GM18873 (cell line): ENCODE measurements around the gene SCN9A.
"Not testable (repeated sequence)": the region's sequence is repeated elsewhere in the genome, so short reads cannot be mapped to it uniquely, and the experiment has no call there.

Source experiments
- ATAC-seq: cut with Tn5 transposase; IDR thresholded peaks from one replicate; pipeline ENCODE4 v1.9.1; 2021; ENCODE audit warnings: mild to moderate bottlenecking, moderate library complexity, moderate number of reproducible peaks; ENCODE audit not compliant: unreplicated experiment, low FRiP score

SCN9A gene

DNA sequence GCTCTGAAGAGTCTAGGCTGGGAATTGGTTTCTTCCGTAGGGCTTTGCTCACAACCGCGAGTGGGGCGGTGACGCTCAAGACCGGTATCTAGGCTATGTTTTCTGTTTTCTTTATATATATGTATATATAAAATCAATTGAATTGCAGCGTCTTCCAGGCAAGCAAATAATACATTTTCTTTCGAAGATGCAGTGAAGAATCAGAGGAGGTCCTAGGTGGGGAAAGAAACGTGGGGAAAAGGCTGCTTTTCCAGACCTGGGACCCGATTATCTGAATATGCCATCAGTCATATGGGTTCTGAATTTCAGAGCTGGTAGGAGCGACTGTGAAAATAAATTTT is 714 bp upstream of the SCN9A start:
- ATAC-seq: no peak

DNA sequence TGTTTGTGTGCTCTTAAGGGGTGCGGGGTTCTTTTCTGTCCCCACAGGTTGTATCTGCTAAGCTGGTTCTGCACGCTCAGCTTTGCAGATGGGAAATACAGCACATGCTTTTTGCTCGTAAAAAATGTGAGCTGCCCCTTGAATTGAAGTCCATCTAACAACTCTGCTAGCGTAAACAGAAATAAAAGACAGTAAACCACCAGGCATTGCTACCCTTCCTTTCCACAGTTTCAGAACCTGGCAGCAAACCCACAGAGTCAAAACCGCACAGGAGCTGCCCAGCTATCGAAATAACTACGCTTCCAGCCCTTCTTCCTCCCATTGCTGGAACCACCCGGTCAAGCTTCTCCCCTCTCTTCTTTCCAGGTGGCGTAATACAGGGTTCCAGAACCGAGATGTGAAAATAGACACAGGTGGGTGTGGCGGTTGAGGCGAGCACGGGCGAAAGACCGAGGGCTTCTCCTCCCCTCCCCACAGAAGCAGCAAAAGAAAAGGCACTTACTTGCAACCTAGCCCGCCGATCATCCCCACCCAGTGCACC is 479 bp downstream of the SCN9A start:
- no peak for ATAC-seq

DNA sequence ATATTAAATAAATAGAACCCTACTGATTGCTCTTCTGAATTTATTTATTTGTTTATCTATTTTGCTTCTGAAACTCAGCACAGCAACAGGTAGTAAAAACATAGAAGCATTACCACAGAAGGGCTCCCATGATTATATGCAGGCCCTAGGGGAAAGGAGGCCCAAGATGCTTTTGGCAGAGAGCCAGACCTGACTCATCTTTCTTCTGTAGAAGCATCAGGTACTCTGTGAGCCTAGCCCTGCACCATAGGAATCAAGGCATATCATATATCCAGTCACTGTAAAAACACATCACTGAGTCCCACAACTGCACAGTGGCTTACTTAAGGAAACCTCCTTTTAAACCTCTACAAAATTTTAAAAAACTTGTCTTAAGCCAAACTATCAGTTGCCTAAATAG is 1.8 kb downstream of the SCN9A start:
- no peak for ATAC-seq

GRCh38 chr2:166373539-166373938 is 2.2 kb downstream of the SCN9A start:
- no peak for ATAC-seq

DNA sequence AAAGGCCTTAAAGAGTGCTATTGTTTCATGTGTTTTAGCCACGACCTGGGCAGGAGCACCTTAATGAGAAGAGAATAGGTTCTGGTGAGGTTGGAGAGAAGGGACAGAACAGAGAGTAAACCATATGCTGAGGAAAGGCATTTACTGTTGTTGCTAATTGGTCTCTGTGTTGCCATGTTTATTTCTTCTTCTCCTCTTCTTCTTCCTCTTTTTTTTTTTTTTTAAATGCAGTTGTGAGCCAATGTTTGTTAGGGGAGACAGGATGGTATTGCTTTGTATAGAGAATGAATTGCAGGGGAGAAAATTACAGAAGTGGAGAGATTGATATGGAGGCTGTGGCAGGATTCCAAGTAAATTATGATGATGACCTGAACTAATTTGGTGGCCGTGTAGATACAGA is 2.6 kb downstream of the SCN9A start:
- ATAC-seq: no peak

GRCh38 chr2:166372046-166372445 is 3.7 kb downstream of the SCN9A start:
- no peak for ATAC-seq

DNA sequence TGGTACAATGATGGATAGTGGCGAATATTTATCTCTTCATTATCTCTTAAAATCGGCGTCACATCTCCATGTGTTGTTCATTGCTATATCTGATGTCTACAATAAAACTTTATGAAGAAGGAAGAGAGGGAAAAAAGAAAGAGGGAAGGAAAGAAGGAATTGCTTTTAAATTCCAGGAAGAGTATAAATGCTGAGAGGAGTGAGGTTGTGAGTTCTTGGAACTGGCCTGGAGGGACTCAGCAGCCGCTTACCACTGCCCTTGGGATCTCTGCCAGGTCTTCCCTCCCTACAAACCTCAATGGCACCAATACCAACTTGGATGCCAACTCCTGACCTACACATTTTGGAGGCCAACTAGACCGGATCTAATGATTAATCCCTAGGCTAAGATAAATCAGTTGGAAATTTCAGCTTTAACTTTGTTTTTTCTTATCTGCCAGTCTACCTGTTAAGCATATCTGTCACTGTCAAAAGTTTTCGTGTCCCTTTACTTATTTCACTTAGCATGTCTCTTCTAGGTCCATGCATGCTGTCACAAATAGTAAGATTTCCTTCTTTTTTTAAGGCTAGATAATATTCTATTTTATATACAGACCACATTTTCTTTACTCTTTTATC is 9.8 kb downstream of the SCN9A start:
- ATAC-seq: no peak

DNA sequence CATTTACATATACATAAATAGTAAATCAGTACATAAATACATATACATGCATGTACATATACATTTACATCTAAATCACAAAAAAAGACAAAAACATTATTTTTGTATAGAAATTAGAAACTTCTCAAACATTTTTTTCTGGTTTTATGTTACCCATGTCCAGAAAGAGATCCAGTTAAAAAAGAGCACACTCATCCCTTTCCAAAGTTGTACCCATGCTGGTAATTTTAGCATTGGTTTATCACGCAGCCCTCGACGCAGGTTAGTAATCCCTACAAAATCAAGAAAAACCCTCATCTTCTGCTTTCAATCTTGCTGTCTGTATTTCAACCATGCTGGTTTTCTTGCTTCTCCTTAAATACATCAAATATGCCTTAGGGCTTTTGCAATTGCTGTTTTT is 10.5 kb downstream of the SCN9A start:
- no peak for ATAC-seq

DNA sequence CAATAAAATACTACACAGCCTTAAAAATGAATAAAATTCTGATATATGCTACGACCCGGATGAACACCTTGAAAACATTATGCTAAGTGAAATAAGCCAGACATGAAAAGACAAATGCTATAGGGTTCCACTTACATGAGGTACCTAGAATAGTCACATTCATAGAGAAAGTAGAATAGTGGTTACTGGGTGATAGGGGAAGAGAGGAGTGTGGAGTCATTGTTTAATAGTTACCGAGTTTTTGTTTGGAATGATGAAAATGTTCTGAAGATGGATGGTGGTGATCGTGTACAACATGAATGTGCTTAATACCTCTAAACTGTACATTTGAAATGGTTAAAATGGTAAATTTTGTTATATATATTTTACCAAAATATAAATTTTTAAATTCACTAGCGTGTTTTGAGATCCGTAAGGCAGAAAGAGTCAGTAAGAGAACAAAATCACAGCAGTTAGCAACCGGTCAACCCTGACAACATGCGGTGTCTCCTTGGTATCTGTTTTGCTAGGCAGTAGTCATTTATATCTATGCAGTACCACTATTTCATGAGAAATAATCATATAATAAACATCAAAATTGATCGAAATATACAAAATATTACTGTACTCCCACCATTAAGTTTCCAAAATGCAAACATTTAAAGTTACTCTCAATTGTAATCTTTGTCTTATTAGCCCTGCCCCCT is 11.1 kb downstream of the SCN9A start:
- ATAC-seq: no peak

DNA sequence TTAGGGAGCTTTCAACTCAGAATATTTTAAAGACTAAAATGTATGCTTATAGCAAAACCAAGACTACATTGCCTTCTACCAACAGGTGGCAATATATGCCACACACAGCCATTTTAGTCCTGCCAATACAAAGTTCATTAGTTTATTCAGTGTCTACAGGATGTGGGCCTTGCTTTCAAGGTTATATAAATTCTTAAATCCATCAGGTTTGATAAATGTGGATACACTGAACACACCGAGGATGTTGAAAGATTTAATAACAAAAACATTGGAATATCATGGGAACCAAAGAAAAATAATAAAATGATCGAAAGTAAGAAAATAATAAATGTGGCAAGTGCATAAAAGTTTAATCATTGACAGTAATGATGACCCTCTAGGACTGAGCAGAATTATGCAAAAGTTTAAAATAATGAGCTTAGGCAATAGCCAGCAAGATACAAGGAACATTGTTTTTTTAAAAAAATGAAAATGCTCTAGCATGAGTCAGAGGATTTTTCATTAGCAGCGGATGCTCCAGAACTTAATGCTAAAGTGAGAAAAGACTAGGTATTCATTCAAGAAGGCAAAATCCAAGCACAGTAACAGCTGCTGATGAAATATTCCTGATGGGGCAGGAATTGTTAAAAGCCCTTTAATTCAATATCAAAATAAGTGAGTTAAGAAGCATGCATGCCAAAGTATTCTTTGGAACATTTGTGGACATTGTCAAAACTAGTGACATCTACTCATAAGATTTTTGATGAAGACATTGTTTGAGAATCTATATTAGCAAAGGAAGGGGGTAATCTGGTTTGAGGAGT is 14.2 kb downstream of the SCN9A start:
- no peak for ATAC-seq

DNA sequence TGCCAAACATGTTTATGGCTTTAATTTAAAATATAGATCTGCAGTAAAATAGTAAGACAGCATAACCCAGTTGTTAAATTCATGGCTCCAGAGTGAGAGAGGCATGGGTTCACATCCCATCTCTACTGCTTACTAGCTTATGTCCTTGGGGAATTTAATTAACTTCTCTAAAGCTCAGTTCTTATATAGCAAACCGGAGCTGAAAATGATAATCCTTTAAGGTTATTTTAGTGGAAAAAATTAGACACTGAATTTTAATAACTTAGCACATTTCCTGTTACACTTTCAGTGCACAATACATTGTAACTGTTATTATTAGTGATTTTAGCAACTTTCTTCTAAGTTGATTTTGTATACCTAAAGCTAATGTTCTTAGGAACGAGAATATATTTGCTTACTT is 14.8 kb downstream of the SCN9A start:
- ATAC-seq: no peak

GRCh38 chr2:166360426-166360825 is 15.3 kb downstream of the SCN9A start:
- no peak for ATAC-seq

GRCh38 chr2:166357950-166358321 is 17.8 kb downstream of the SCN9A start:
- not testable (repeated sequence) for ATAC-seq

- ATAC-seq: no peak
Measured at GRCh38 chr2:166357068-166357949, 18.4 kb downstream of the SCN9A start.

DNA sequence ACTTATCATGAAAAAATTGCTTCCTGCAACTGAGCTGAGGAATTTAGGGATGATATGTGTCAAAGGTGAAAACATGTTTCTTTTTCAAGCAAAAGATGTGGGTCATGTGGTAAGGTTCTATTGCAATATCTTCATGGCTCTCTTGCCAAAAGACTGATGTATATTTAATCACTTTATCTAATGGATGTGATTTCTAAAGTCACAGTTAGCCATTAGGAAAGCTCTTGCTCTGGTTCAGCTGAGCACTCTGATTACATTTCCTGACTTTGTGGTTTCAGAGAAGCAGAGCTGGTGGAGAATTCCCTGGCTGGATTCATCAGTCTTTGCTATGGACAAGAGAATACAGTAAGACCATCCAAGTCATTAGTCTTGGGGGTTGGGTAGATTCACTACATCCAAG is 24.4 kb downstream of the SCN9A start:
- ATAC-seq: no peak

- ATAC-seq: no peak
Measured at GRCh38 chr2:166350525-166350924, 25.2 kb downstream of the SCN9A start.

DNA sequence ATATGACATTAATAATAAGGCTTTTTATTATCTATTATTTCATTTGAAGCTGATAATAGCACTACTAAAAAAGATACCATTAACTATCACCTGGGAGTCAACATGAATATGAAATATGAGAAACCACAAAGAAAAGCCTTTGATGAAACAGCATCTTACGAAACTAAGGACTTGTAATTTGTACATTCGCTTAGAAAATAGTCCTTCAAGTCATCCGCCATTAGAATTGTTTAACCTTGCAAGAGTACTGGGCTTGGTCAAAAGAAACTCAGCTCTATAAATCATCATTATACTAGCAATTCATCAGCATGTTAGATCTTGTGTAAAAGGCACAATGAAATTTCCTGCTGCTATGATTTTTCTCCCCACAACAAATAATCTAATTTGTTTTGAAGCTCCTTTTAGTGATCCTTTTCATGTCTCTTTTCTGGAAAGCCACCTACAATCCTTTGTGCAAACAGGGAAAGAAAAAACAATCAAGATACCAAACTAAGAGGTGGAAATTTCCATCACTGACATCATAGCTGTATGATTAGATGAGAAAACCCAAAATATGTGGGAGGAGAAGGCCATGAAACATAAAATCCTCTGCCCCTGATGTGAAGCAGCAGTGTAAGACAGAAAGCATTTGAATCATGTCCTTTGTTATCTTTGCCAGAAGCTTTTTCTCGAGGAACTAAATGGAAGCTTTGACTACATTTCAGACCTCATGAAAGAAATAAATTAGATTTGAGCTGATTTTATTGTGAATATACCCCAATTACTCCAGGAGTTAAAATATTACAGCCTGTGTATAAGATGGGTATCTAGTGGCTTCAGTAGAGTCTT is 31.2 kb downstream of the SCN9A start:
- ATAC-seq: no peak

GRCh38 chr2:166343467-166343866 is 32.3 kb downstream of the SCN9A start:
- ATAC-seq: no peak

- ATAC-seq: no peak
Measured at GRCh38 chr2:166341426-166341825, 34.3 kb downstream of the SCN9A start.

- no peak for ATAC-seq
Measured at GRCh38 chr2:166338831-166339339, 36.9 kb downstream of the SCN9A start.
